GM21737 (cell line): ENCODE measurements around the gene FBXL17.

ENCODE experiments used
- ATAC-seq: cut with Tn5 transposase; IDR thresholded peaks from one replicate; pipeline ENCODE4 v1.9.1; 2021; ENCODE audit warnings: mild to moderate bottlenecking, moderate library complexity; ENCODE audit not compliant: unreplicated experiment

FBXL17 gene

DNA sequence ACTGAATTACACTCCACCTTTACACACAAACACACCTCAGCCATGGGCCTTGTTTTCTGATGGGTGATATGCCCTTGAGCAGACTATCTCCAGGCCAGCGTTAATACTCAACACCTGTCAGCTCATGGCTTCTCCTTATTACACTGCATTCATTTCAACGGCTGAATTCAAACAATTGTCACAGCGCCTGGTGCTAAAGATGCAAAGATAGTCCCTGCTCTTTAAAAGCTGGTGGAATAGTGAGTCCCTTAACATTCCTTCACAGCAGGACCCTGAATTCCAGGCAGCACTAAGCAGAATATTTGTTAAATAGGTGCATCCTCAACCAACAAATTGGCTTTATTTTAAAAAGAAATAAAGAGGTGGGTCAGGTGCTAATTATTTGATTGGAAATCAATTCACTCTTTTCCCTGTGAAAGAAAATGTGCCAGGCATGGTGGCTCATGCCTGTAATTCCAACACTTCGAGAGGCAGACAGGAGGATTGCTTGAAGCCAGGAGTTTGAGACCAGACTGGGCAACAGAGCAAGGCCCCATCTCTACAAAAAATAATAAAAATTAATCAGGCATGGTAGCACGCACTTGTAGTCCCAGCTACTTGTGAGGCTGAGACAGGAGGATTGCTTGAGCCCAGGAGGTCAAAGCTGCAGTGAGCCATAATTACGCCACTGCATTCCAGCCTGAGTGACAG is 555.4 kb downstream of the FBXL17 start:
- ATAC-seq = no peak

DNA sequence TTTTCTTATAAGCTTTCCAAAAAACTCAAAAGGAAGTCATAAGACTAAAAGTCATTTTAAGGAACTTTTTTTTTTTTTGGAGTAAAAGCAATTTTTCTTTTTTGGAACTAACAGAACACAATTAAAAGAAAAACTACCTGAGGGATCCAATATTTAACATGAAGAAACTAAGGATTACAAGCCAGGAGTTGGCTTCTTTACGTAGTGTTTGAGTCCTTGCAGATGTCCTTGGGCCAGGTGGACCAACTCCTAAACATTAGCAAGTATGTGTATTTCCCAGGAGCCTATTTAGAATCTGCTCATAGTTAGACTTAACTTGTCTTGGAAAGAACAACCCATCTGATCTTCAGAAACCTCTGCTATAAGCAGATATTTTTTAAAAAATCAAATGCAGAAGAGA is 557.1 kb downstream of the FBXL17 start:
- no peak for ATAC-seq

DNA sequence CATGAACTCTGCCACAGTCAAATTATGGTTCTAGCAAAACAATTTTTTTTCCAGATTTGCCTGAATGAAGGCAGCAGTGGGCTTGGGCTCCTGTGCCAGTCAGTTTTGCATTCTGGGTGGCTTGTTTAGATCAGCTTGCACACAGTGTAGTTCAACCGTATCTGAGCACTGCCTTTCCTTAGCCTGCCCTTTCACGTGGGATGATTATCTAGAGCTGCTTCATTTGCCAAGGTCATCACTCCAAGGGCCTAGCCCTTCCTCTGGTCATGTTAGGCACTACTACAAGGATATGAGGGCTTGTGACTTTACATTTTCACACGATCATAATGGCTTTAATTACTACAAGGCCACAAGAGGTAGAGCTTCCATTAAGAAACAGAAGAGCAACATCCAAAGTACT is 560.6 kb downstream of the FBXL17 start:
- ATAC-seq = no peak

DNA sequence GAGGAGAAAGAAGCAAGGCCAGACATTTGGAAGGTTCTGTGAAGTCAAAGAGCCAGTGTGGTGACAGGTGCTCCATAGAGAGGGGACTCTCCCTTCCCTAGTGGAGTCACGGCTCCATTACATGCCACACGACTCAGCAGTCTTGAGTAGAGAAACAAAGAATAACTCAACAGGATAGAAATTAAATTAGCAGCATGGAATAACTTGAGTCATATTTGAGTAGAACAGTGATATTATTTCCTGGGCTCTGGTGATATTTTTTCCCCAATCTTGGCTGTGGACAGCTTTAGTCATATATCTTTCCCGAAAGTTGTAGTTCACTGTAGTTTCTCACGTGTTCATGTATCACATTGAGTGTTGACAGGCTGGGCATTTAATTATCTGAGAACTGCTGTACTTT is 561.5 kb downstream of the FBXL17 start:
- no peak for ATAC-seq

DNA sequence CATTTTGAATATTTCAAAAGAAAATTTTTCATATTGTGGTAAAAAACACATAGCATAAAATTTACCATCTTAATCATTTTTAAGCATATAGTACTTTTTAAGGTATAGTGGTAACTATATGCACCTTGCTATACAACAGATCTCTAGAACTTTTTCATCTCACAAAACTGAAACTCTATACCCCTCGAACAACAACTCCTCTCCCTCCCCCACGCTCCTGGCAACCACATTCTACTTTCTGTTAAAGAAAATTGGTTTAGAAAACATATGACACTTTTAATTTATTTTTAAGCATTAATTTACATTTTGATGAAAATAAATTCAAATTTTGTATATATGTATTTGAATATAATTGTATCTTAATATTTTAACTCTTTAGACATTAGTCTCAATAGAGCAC is 563.9 kb downstream of the FBXL17 start:
- ATAC-seq = no peak

DNA sequence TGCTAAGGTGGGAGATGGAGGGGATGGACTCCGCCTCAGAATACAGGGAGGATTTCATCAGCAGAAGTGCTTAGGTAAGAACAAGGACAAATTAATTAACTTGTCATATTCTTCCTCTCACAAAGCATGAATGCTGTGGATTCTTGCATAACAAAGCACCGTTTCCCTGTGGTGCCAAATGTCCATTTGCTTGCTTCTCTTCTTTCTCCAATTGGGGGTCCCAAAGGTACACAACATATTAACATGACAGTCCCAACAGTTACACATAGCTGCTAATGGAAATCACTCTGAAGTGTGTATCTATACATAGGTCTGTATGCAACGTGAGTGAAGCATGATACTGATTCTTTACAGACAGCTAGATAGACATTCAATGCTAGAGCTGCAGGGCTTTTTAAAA is 564.5 kb downstream of the FBXL17 start:
- no peak for ATAC-seq

DNA sequence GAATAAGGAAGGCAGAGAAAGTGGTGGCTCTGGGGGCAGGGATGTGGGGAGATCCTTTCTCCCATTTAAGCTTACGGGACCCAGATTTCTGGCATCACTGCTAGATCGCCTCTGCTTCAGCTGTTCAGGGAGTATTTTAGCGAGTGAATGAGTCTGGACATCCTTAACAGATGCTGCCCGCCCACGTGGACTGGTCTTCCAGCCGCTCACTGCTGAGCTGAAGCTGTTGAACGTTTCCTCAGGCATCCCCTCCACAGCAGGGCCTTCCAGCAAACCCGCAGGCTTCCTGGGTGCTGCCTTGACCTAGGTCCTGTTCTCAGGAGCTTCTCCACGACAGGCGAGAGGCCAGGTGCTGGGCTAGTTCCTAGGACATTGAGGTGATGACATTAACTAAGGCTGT is 566.8 kb downstream of the FBXL17 start:
- ATAC-seq = no peak

DNA sequence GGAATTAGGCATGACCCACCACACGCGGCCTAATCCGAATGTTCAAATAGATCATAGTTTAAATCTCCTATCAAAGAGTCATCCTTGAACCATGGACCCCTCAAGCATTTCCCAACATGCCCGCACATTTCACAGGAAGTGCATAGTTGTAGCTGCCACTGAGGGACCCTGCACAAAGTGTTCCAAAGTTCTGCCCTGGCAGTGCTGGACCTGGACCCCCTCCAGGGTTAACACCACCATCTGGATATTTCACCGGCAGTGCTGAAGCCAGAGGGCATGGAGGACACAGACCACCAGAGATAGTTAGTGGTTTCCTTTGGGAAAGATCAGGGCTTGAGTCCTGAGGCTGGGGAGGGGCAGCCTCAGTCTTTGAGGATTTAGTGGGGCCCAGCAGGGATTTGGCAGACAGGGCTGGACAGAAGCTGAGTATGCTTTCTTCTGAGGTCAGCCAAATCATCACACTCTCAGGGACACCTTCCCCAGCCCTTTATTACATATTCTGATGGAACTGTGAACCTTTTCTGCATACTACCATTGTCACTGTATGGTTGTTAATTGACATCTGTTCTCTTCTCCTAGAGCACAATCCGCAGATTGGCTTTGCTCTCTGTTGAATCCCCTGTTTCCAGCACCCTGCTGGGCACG is 567.6 kb downstream of the FBXL17 start:
- ATAC-seq = no peak

DNA sequence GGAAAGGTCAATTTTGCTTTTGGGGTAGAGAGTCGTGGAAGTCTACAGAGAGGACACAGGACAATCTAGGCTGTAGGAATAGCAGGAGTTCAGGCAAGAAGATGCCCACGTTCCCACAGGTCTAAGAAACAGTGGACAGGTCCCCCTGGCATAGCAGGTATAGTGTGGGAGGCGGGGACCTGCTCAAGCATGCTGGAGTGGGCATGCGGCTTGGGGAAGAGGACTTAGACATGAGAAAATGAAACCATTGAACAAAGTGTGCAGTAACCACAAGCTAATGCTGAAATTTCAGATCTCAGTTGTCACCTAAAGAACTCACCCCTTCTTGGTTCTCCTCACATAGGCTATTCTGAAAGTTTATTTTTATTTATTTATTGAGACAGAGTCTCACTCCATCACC is 568.3 kb downstream of the FBXL17 start:
- ATAC-seq = peak; percentile 77

DNA sequence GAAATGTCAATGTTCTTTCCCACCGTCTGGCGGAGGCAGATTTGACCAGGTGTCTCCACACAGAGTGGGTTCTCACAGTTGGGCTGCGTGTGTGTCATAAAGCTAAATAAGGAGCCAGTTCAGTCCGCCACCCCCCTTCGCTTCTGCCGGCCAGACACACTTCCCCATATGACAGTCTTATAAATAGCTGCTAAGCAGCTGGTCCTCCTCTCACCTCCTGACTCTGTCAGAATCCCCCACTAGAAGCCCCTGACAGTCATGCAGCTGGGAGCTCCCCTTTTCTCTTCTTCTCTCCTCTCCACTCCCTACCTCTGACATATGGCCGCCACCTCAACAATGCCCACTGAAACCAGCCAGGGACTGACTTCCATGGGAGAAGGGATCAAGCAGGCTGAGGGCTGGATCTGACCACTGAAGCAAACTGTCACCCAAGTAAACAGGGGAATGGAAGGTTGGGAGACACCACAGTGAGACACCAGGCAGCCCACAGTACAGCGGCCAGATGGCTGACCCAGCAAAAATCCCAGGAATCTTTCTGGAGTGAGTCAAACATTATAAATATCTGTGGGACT is 569.2 kb downstream of the FBXL17 start:
- ATAC-seq = peak; percentile 61

DNA sequence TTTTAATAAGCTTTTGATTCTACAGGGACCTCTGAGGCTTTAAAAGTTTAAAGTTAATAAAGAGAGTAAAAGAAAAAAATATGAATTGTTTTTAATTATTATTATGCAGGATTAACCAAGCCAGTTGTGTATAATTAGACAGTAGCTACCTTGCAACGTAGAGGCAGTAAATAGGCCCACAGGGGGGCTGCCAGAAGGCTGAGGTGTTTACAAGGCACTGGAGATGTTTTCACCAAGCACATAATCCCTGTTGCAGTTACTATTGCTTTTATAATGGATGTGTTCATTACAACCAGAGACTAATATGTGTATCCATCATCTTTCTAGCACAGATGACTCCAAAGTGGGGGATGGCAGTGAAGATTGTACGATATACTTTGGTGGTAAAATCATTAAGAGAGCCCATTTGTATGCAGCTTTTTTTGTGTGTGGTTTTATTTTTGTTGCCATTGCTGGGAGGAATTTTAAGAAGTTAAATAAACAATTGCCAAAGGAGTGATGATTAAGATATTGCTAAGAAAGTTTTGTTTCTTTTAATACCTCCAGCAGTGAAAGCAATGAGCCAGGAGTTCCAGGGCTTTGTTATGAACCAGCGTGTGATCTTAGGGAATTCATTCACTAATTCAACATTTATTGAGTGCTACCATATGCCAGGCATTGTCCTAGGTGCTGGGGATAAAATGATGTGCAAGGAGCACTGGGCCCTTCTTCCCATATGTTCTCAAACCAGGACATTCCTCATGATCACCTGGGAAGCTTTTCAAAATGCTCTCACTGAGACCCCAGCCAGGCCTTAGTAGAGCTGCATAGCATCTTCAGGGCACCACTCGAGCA is 572.5 kb downstream of the FBXL17 start:
- no peak for ATAC-seq
